Mesothelial cell of epicardium (in vitro differentiated cells): Measurements from ENCODE around the gene RMND1. TPM values are rescaled to one million over a fixed set of nuclear protein-coding genes. Genes with fewer than 3 reads are reported as not detected.

Source experiments
- DNase-seq, 2 experiments: peaks; one replicate each; pipeline ENCODE4 v3.0.0; 2021; ENCODE audit warnings: low spot score in 2 of 2; ENCODE audit not compliant: unreplicated experiment in 2 of 2
- H3K27ac Mint-ChIP-seq: 2 replicates; pipeline ENCODE4 v1.8.0; 2021; ENCODE audit warnings: mixed read lengths
- H3K27me3 Mint-ChIP-seq: 2 replicates; pipeline ENCODE4 v1.8.0; 2021; ENCODE audit warnings: low read depth, mixed read lengths
- H3K36me3 Mint-ChIP-seq: 2 replicates; pipeline ENCODE4 v1.8.0; 2021; ENCODE audit warnings: mixed read lengths
- H3K4me1 Mint-ChIP-seq: 2 replicates; pipeline ENCODE4 v1.8.0; 2021; ENCODE audit warnings: mixed read lengths
- H3K4me3 Mint-ChIP-seq: 2 replicates; pipeline ENCODE4 v1.8.0; 2021; ENCODE audit warnings: mild to moderate bottlenecking, moderate library complexity, mixed read lengths
- H3K9me3 Mint-ChIP-seq: 2 replicates; pipeline ENCODE4 v1.8.0; 2021; ENCODE audit warnings: mixed read lengths
- CTCF ChIP-seq: fragments of 200-600 bp; sonication (generic); IDR thresholded peaks from one replicate; pipeline ENCODE4 v1.5.0; 2021; ENCODE audit warnings: antibody characterized with exemption; ENCODE audit not compliant: unreplicated experiment
- total RNA-seq: library from RNA; stranded (reverse); gene quantifications from 3 replicates; pipeline ENCODE4 v1.2.1, GENCODE V29; 2021

The RMND1 gene
- total RNA-seq, 1 donor from 2014 or later = 22.7 TPM

DNA sequence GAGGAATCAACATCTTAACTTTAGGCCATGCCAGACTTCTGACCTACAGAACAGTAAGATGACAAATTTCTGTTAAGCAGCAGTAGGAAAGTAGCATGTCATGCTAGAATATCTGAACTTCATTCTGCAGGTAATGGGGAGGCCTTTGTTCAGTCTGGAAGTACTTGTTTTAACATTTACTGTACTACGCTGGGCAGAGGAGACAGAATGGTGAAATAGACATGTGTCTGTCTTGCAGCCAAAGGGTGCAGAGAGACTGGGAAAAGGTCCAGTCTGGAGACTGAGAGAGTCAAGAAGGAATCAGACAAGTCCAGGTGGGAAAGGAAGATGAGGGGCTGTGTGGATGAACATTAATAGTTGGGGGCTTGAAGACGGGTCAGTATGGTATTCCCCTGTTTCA lies 43.1 kb downstream of the RMND1 start:
- no peaks in the 10 kb centered on the region for H3K27me3 Mint-ChIP-seq
- peaks cover 11% of the 10 kb centered on the region for H3K9me3 Mint-ChIP-seq
- peak overlapping the region; percentile 40 for H3K27ac Mint-ChIP-seq
- peaks cover 47% of the 10 kb centered on the region for H3K36me3 Mint-ChIP-seq
- H3K4me1 Mint-ChIP-seq = no peaks in the 10 kb centered on the region
- DNase-seq = no peak
- no peak overlapping the region for H3K4me3 Mint-ChIP-seq
- no peak for TF ChIP-seq CTCF

- Mint-ChIP-seq H3K9me3 (no peaks in the 10 kb centered on the region), H3K36me3 (peaks cover 29% of the 10 kb centered on the region), H3K27ac (peak overlapping the region; percentile 23), H3K4me3 (no peak overlapping the region), H3K4me1 (peaks cover 5% of the 10 kb centered on the region), H3K27me3 (no peaks in the 10 kb centered on the region)
- DNase-seq = no peak
- TF ChIP-seq CTCF = no peak
Observed at GRCh38 chr6:151403919-151404308, 48.0 kb downstream of the RMND1 start.

DNA sequence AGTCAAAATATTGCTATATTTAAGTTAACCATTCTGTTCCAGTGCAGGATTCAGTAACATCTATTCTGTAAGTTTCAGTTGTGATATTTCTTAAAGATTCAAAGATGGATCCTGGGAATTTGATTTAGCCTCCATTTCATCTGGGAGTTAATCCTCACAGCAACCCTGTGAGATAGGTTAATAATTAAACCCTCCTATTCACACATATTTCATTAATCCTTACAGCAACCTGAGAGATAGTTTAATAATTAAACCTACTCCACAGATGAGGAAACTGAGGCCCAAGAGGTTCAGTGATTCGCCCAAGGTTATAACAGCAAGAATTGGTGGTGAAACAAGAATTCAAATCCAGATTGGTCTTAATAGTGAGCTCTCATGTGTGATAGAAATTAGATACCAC lies 49.7 kb downstream of the RMND1 start:
- Mint-ChIP-seq H3K4me1 (peaks cover 5% of the 10 kb centered on the region), H3K27ac (no peak overlapping the region), H3K9me3 (no peaks in the 10 kb centered on the region), H3K27me3 (no peaks in the 10 kb centered on the region), H3K36me3 (peaks cover 24% of the 10 kb centered on the region), H3K4me3 (no peak overlapping the region)
- TF ChIP-seq CTCF = no peak
- DNase-seq = no peak

DNA sequence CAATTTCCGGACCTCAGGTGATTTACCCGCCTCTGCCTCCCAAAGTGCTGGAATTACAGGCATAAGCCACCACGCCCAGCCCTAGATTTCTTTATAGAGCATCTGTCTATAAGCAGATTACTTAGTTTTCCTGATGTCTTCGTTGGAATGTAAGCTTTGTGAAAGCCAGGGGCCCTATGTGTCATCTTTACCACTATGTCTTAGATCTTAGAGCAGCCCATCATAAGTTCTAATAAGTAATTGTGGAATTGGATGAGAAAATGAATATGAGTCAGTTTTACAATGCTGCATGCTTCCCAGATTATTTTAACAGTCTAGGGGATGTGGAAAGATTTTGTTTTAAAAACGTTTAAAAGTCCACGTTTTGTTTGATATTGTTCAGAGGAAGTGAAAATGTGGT lies 51.5 kb downstream of the RMND1 start:
- no peak for DNase-seq
- peak overlapping the region; percentile 21 for H3K27ac Mint-ChIP-seq
- H3K4me3 Mint-ChIP-seq = no peak overlapping the region
- H3K36me3 Mint-ChIP-seq = peaks cover 25% of the 10 kb centered on the region
- H3K9me3 Mint-ChIP-seq = no peaks in the 10 kb centered on the region
- peaks cover 12% of the 10 kb centered on the region for H3K4me1 Mint-ChIP-seq
- no peaks in the 10 kb centered on the region for H3K27me3 Mint-ChIP-seq
- TF ChIP-seq CTCF = no peak

GRCh38 chr6:151399679-151400078 lies 52.2 kb downstream of the RMND1 start:
- Mint-ChIP-seq H3K36me3 (peaks cover 25% of the 10 kb centered on the region), H3K4me3 (no peak overlapping the region), H3K9me3 (no peaks in the 10 kb centered on the region), H3K4me1 (peaks cover 17% of the 10 kb centered on the region), H3K27me3 (no peaks in the 10 kb centered on the region), H3K27ac (no peak overlapping the region)
- no peak for TF ChIP-seq CTCF
- no peak for DNase-seq

- Mint-ChIP-seq H3K36me3 (peaks cover 10% of the 10 kb centered on the region), H3K9me3 (no peaks in the 10 kb centered on the region), H3K27me3 (no peaks in the 10 kb centered on the region), H3K4me1 (peaks cover 49% of the 10 kb centered on the region), H3K4me3 (peak overlapping the region; percentile 88), H3K27ac (peak overlapping the region; percentile 54)
- DNase-seq = no peak
- TF ChIP-seq CTCF = no peak
Observed at GRCh38 chr6:151393410-151393809, 58.5 kb downstream of the RMND1 start.
